GM21381 (cell line): Measurements from ENCODE around the gene AMPH.
"Not testable (repeated sequence)": the region's sequence is repeated elsewhere in the genome, so short reads cannot be mapped to it uniquely, and the experiment has no call there.

Source experiments
- ATAC-seq: cut with Tn5 transposase; IDR thresholded peaks from one replicate; pipeline ENCODE4 v1.9.1; 2021; ENCODE audit warnings: mild to moderate bottlenecking, moderate library complexity; ENCODE audit not compliant: unreplicated experiment

AMPH gene

DNA sequence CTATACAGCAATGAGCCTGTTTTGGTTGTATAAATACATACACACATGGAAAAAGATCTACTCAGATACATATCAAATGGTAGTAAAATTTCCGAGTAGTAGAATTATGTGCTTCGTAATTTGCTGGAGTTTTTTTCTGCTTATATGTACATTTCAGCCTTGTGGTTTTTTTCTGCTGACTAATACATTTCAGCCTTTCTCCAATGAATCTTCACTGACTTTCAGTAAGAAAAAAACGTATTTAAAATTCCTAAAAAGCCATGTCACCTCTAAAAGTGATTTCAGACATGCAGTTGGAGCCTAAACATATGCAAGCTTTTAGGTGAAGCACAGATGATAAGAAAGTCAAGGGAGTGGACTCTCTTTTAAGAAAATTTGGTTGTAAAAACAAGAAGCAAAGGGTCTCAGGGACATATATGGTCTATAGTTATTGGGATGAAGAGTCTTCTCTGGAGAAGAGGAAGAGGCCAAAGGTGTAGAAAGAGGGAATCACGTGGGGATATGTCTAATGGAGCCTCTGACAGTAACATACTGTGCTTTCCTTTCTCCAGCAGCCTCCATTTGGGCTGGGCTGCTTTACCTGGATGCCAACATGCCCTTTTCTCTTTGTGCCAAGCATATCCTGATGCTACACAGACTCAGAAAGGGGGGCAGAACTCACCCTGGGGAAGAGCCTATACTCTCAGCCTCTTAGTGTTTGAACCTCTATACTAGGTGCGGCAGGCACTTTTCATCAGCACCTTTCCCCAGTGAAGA lies 2.4 kb downstream of the AMPH start:
- ATAC-seq, result no peak

- no peak for ATAC-seq
Observed at GRCh38 chr7:38625866-38626265, 5.3 kb downstream of the AMPH start.

GRCh38 chr7:38615665-38616064 lies 15.5 kb downstream of the AMPH start:
- no peak for ATAC-seq

GRCh38 chr7:38607466-38607865 lies 23.7 kb downstream of the AMPH start:
- no peak for ATAC-seq

GRCh38 chr7:38600741-38601140 lies 30.4 kb downstream of the AMPH start:
- ATAC-seq, result no peak

DNA sequence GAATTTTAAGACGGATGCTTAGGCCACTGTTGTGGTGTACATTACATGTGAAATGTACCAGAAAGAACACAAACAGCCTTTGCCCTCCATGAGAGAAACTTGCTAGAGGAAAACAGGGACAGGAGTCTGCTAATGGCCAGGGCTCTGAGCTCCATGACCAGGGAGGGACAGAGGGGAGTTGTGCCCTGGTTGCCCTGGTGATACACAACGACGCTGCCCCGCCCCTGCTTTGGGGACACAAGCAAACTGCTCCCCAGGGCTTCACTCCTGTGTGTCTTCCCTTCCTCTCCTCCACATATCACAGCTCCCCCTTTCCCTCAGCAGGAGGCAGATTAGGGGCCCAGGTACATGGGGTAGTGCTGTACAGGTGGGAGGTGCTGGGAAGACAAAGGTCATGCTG lies 36.2 kb downstream of the AMPH start:
- no peak for ATAC-seq

GRCh38 chr7:38592737-38593288 lies 38.4 kb downstream of the AMPH start:
- ATAC-seq, result no peak

DNA sequence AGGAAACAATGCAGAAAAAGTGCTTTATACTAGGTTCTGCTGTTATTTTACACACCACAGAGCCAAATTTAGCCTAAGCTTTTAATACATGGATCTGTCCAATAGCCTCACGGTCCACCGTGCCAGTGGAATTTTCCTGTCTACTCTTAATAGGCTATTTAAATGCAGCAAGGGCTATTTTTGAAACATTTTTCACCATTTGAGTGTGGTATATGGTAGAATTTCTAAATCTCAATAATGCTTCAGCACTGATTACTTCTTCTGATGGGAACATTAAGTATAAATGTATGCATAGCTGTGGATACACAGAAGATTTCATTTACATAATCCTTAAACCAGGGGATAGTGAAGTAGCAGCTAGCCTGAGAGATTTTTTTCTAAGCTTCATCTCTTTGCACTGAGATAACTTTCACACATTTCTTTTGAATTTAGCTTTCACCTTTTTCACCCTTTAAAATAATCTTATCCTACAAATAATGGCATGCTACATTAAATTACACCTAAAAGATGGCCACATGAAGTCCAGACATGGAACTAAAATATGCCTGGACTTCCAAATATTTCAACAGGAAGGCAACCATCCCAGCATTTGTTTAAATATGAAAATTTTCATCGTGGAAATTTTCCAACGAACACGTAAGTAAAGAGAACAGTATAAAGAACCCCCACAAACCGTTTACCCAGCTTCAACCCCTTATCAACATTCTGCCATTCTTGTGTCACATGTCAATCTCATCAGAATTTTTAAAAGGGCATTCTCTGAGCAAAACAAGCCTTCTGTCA lies 45.4 kb downstream of the AMPH start:
- ATAC-seq, result no peak

GRCh38 chr7:38584443-38585210 lies 46.5 kb downstream of the AMPH start:
- ATAC-seq, result no peak

DNA sequence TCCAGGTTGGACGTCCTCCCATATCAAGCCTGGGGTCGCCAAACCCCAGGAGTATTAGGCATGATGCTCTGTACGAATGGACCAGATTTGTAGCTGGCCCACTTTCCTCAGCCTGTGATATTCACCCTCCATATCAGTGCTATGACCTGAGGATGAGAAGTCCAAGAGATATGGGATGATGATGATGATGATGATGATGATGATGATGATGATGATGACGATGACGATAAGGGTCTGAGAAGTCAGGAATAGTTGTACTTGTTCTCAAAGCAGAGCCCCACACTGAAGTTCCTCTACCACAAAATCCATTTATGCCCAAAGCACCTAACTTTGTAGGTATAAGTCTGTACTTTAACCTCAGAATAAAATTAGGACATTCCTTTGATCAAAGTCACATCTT lies 50.7 kb downstream of the AMPH start:
- ATAC-seq, result no peak

- no peak for ATAC-seq
Observed at GRCh38 chr7:38574086-38574485, 57.1 kb downstream of the AMPH start.

DNA sequence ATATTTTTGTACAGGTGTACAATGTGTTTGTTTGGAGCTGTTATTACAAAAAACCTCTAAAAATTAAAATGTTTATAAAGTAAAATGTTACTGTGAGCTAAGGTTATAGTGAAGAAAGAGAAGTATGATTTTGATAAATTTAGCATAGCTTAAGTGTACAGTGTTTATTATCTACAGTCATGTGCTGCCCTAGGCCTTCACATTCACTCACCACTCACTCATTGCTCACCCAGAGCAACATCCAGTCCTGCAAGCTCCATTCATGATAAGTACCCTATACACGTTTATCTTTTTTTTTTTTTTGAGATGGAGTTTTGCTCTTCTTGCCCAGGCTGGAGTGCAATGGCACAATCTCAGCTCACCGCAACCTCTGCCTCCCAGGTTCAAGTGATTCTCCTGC lies 59.6 kb downstream of the AMPH start:
- not testable (repeated sequence) for ATAC-seq

- no peak for ATAC-seq
Observed at GRCh38 chr7:38568497-38568896, 62.7 kb downstream of the AMPH start.

- ATAC-seq, result no peak
Observed at GRCh38 chr7:38565289-38565688, 65.9 kb downstream of the AMPH start.

DNA sequence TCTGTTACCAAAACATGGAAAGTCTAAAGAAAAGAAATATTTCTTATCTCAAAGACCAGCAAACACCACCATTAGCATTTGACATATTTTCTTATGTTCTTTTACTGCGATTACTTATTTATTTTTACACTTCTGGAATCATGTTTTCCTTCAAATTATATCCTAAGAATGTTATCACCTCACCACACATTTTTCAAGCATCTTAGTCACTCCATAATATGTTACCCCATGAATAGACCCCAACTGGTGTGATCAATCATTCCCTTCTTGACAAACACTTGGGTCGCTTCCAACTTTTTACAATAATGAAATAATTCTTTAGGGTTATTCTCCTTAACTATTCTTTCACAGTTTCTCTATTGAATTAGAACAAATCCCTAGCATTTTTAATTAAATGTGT lies 67.4 kb downstream of the AMPH start:
- no peak for ATAC-seq

DNA sequence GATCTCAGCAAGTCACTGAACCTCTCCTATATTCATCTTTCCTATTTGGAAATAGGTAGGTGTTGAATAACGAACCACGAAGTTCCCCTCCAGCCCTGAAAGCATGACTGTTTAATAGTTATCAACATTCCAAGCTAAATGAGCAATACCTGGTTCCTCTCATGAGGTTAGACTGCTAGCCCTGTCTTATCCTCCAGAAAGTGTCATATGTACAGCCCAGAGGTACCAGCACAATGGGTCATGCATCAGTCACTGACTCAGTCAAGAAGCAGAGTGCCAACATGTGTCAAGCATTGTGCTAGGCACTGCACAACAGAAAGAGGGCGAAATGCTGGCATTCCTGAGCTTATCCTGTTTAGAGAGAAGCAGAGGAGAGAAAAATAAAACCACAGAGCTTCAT lies 70.0 kb downstream of the AMPH start:
- no peak for ATAC-seq

- ATAC-seq, result no peak
Observed at GRCh38 chr7:38558761-38559345, 72.3 kb downstream of the AMPH start.

DNA sequence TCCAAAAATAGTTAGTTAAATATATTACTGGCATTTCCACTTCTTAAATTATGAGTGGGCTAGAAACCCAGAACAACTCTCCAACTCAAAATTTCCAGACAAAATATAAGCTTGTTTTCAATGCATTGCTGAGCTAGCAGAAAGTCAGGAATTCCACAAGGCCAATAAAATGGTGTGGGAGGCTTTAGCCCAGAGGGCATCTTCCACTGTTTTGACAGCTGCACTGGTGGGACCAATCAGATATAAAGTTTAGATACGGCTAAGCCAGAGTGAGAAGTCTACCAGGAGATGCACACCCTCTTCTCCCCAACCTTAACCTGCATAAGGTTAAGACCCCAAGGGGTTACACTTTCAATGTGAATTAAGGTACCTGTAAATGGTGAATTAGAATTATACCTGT lies 76.6 kb downstream of the AMPH start:
- ATAC-seq, result no peak

GRCh38 chr7:38550836-38551235 lies 80.3 kb downstream of the AMPH start:
- no peak for ATAC-seq

DNA sequence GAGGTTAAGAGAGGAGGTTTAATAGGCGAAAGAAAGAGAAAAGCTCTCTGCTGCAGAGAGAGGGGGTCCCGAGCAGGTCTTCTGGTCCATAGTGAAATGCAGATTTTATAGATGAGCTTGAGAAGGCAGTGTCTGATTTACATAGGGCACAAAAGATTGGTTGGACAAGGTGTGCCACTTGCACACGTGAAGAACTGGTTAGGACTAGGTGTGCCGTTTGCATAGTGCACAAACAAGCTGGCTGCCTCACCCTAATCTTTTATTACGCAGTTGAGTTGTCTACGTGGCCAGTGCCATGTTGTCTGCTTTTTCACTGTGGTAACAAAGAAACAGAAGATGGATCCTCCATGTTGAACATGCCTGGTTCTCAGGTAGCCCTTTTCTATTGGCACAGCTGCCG lies 82.6 kb downstream of the AMPH start:
- ATAC-seq, result no peak

DNA sequence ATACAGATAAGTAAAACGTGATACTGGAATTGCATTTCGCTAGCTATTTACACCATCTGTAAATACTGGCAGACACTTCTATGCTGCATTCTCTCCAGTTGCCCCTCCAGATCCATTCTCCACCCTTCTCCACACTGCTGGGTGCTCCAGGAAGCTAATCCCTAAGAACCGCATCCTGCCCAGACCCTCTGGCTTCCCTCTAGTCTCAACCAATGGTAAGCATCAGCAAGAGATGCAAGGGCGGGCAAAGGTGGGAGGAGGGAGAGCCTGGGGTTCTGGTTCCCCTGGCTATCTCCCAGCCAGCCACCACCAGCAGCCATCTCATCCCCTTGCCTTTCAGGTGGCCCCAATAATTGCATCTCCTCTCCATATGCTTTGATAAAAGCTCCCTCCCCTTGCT lies 84.4 kb downstream of the AMPH start:
- no peak for ATAC-seq
